ENCODE data around the gene TRIM65. TPM values are rescaled to one million over a fixed set of nuclear protein-coding genes. Genes with fewer than 3 reads are reported as not detected.
"Not testable (repeated sequence)": the region's sequence is repeated elsewhere in the genome, so short reads cannot be mapped to it uniquely, and the experiment has no call there.

TRIM65 gene
- total RNA-seq, 1 donor from 2014 or later, result 23.0 TPM

DNA sequence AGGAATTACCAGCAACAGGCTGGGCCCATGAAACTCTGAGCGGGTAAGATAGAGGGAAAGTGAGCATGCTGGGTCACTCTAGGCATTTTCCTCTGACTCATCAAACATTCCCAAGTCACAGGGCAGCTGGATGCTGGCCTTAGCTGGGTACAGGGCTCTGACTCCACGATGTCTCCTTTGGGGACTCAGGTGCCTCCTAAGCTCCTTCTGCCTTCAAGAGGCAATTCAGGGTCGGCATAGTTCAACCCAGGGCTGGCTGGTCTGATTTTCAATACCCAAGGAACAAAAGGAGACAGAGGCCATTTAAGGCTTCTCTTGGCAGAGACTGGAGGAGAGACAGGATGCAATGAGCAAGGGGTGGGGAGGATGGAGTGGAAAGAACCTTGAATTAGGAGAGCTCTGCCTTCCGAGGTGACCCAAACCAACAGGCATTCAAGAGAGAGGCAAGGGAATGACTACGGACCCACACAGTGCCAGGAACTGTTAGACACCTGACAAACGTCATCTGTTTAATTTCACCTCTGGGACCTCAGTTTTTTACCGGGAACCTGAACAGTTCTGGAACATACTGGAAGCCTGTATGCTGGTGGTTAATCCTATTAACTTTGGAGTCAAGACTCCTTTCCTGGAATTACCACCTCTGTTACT is 42.5 kb downstream of the TRIM65 start:
- DNase-seq (ENCODE audit: low read depth in 2 of 2), result peak in 1 of 2 donors; percentile 84

GRCh38 chr17:75853433-75853832 is 43.3 kb downstream of the TRIM65 start:
- peak; percentile 83 to 95 for DNase-seq (ENCODE audit: low read depth in 2 of 2)

GRCh38 chr17:75851693-75851991 is 45.1 kb downstream of the TRIM65 start:
- not testable (repeated sequence) for DNase-seq (ENCODE audit: low read depth in 2 of 2)

DNA sequence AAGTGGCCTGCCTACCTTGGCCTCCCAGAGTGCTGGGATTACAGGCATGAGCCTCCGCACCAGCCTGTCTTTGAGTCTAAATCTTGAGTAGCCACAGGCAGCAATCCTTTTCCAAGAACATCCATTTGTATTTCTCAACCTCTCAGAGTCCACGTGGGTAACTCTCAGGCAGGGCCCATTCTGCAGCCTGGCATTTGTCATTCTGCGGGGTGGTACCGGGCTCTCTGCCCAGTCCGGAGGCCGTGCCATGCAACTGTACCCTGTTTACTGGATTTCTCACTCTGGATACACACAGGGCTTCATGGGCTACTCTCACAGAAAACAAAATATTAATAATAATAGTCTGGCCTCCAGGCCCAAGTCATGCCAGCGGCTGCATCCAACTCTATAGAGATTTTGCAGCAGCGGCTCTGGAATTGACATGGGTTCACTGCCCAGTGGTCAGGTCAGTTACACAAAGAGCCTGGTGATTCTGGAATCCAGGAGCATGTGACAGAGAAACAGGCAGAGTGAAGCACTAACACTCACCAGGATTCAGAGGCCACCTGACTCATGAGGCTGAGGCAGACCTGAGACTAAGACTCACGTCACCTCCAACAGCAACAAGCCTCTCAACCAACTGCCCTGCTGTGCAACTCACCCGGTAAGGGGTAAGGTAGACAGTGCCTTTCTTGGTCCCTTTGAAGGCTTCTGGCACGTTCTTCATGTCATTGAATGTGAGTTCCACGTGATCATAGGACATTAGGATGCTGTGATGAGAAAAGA is 45.6 kb downstream of the TRIM65 start:
- no peak for DNase-seq (ENCODE audit: low read depth in 2 of 2)

GRCh38 chr17:75849724-75850123 is 47.0 kb downstream of the TRIM65 start:
- peak in 1 of 2 donors; percentile 42 for DNase-seq (ENCODE audit: low read depth in 2 of 2)

DNA sequence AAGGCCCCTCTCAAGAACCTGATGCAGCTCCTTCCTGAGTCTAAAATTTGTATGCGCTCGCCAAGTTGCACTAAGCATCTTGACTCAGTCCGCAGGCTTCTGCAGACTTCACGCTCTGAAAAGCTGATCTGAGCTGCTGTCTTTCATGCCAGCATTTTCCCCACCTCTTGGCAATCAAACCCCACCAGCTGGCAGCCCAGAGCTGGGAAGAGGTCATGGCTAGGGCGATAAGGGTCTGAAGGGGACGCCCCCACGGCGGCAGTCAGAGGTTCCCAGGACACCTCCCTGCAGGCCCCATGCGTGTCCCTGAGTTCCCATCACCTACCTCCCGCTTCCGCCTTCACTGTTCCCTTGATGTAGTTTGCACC is 47.5 kb downstream of the TRIM65 start:
- no peak for DNase-seq (ENCODE audit: low read depth in 2 of 2)

GRCh38 chr17:75848523-75849278 is 48.0 kb downstream of the TRIM65 start:
- DNase-seq (ENCODE audit: low read depth in 2 of 2), result peak; percentile 89 to 96

GRCh38 chr17:75847614-75848522 is 48.9 kb downstream of the TRIM65 start:
- DNase-seq (ENCODE audit: low read depth in 2 of 2), result no peak

DNA sequence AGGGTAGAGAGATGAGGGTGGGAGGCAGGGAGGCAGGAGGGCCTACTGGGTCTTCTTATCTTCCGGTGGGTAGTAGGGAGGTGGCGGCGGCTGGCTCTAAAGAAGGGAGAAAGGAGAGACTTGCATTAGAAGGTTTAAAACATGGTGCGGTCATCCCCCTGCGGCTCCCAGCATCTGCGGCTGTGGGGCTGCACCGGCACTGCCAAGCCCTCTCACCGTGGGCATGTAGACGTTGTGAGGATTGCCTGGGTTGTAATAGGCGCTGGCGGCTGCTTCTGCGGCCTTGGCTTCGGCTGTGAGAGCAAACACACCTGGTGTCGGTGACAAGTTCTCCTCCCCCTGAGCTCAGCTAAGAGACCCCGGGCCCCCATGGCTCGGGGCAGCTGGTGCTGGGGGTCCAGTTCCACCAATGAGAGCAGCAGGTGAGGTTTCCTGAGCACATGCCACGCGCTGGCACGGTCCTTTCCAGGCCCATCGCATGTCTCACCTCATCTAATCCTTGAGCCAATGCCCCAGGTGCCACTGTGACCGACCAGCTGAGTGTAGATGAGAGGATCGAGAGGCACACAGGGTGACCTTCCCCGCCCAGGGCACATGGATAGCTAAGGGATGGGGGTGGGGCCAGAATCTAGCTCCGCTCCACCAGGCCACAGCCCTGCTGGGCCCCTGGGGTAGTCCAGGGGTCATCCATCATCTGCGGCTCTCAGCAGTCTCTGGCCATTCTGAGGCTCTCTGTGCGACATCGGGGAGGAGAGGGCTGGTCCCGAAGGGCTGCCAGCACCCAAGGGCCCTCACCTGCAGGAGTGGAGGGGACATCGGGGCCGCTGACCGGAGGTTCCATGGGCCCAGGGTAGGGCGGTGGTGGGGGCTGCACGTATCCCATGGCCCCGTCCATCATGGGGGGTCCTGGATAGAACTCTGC is 49.8 kb downstream of the TRIM65 start:
- DNase-seq (ENCODE audit: low read depth in 2 of 2), result no peak

DNA sequence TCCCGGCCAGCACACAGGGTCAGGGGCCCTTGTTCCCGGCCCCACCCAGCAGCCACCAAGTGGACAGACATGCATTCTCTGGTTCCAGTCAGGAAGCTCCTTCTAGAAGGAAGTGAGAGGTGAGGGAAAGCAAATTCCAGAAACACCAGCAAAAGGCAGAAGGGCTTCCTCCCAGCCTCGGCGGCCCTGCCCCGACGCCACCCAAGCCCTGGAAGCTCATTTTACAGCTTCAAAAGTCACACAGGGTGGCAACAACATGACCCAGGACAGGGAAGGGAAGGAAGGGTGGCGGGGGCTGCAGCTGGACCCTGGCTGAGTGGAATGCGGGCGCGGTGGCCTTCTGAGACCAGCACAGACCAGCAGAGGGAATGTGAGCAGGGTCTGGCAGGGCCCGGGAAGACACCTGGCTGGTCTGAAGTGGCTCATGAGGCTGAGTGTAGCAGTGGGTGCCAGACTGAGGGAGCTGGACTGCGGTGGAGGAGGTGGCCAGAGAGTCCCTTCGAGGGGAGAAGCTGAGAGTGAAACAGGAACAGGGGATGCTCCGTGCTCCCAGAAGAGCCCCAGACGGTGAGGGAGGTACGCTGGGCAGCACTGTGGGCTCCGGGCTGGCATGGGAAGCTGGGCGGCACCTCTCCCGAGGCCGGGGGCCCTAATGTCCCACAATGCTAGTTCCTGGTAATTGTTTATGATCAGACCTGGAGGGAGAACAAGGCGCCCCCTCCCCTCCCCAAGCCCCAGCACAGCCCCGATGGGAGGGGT is 50.6 kb downstream of the TRIM65 start:
- peak in 1 of 2 donors; percentile 37 for DNase-seq (ENCODE audit: low read depth in 2 of 2)

DNA sequence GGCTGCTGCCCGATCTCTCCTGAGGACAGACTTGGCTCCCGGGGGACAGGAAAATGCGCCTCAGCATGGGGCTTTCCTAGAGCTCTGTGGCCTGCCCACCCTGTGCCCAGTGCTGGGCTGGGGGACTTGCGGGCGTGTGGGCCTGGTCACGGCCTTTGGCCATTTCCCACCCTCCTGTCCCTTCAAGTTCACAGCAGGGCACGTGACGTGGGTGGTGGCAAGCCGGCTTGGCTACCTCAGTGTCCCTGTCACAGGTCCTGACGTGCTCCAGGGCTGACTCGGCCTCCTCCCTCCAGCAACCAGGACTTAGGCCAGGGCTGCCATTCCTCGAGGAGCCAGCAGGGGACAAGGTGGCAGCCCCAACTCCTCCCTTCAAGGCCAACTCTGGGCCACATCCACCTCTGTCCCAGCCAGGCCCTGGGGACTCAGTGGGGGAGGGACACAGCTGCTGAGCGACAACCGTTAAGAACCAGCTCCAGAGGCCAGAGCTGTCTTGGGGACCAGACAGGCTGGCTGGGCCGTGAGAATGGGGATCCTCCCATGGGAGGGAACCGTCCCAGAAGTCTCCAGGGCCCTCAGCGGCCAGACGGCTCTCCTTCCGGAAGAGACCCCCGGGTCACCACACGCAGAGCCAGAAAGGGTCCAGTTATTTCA is 51.6 kb downstream of the TRIM65 start:
- DNase-seq (ENCODE audit: low read depth in 2 of 2), result peak in 1 of 2 donors; percentile 83

DNA sequence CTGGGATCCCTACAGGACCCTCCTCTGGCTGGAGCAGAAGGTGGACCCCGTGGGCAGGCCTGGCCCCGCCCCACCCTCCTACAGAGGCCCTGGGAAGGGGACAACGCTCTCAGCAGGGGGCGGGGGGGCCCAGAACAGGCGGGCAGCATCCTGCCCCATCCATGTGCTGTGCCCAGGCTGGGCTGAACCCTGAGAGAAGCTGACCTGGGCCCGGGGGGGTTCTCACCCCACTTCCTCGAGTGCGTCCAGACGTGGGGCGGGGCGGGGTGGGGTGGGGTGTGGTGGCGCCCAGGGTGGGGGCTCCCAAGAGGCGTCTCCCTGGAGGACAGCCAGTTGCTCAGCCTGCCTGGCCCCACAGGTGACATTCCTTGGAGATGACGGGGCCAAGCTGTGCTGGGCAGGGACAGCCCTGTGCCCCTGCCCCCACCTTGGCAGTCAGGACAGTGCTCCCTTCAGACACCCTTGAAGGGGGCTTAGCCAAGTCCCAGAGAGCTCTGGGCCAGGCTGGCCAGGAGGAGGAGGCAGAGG is 52.2 kb downstream of the TRIM65 start:
- DNase-seq (ENCODE audit: low read depth in 2 of 2), result peak in 1 of 2 donors; percentile 41

GRCh38 chr17:75843577-75844529 is 52.9 kb downstream of the TRIM65 start, which contains the start of gene UNC13D:
TSS of gene UNC13D (minus strand) at chr17:75844404. CDS start at chr17:75844337, 67 bp downstream.
- DNase-seq (ENCODE audit: low read depth in 2 of 2), result peak in 1 of 2 donors; percentile 24

- no peak for DNase-seq (ENCODE audit: low read depth in 2 of 2)
Measured at GRCh38 chr17:75842963-75843576, 53.7 kb downstream of the TRIM65 start.

DNA sequence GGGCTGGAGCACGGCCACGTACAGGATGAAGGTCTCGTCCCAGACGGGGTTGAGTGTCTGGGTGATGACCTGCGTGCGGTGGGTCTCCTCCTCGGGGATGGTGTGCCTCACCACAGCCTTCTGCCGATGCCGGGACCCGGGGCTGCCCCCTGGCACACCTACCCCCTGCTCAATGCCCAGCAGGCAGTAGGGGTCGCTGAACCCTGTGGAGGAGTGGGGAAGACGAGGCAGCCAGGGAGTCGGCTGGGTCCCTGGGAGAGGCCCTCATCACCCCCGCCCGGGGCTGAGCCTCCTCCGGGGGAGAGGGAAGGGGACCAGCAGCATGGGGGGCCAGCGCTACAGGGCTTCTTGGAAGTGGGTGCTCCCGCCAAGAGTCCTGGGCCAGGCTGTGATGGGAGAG is 54.3 kb downstream of the TRIM65 start:
- no peak for DNase-seq (ENCODE audit: low read depth in 2 of 2)

DNA sequence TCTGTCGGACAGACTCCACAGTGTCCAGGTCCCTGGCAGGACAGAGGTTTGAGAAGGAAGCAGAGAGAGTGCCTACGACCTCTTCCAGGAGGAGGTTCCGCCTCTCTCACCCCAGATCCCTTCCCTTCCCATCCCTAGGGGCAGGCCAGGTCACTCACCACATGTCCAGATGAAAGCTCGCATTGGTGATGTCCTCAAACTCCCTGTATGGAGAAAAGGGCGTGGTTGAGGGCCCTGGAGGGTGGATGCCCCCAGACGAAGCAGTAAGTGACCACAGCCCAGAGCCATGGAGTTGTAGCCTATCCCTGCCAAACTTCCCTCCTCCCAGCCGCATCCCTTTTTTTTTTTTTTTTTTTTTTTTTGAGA is 56.0 kb downstream of the TRIM65 start:
- DNase-seq (ENCODE audit: low read depth in 2 of 2), result no peak

Data from dermis microvascular lymphatic vessel endothelial cell (primary cell).